Gastrocnemius medialis (tissue), 4 donors: Measurements from ENCODE around the gene IL24. TPM values are rescaled to one million over a fixed set of nuclear protein-coding genes. Genes with fewer than 3 reads are reported as not detected.

Source experiments
- ATAC-seq, 2 donors: fragments of 150-250 bp; one replicate each; pipeline ENCODE4 v1.9.1; 2016
- DNase-seq, 2 donors: peaks; one replicate each; pipeline ENCODE4 v3.0.0-alpha.2; 2019
- H3K27ac ChIP-seq, 4 donors: fragments of 200-600 bp; sonication (generic); 1 replicate in 1 of 4; 2 replicates in 3 of 4; pipeline ENCODE4 v1.5.1; 2016 to 2018; ENCODE audit warnings: mild to moderate bottlenecking in 2 of 4, moderate library complexity in 1 of 4
- H3K27me3 ChIP-seq, 3 donors: fragments of 200-600 bp; sonication (generic) in 2 of 3; 1 replicate in 1 of 3; 2 replicates in 2 of 3; pipeline versions ENCODE4 v1.5.1 to v1.6.0; 2016 to 2019; ENCODE audit warnings: mild to moderate bottlenecking in 1 of 3, moderate library complexity in 1 of 3
- H3K36me3 ChIP-seq, 2 donors: fragments of 200-600 bp; sonication (generic) in 1 of 2; one replicate each; pipeline ENCODE4 v1.5.1; 2017 to 2018
- H3K4me1 ChIP-seq, 2 donors: fragments of 200-600 bp; sonication (generic) in 1 of 2; one replicate each; pipeline ENCODE4 v1.5.1; 2016 to 2017; ENCODE audit warnings: mild to moderate bottlenecking in 2 of 2
- H3K4me3 ChIP-seq, 4 donors: fragments of 200-600 bp; sonication (generic) in 3 of 4; 1 replicate in 1 of 4; 2 replicates in 3 of 4; pipeline ENCODE4 v1.5.1; 2016 to 2019; ENCODE audit warnings: mild to moderate bottlenecking in 2 of 4
- H3K9me3 ChIP-seq, 3 donors: fragments of 200-600 bp; sonication (generic) in 2 of 3; 1 replicate in 1 of 3; 2 replicates in 2 of 3; pipeline ENCODE4 v1.5.1; 2016 to 2019
- CTCF ChIP-seq, 5 experiments: fragments of 450-650 bp in 3 of 5; fragments of 200-600 bp in 2 of 5; sonication (generic) in 2 of 5; IDR thresholded peaks in 4 of 5; conservative IDR thresholded peaks in 1 of 5; 1 replicate in 4 of 5; 2 replicates in 1 of 5; pipeline ENCODE4 v1.5.1; 2016 to 2019; ENCODE audit warnings: antibody characterized with exemption in 5 of 5, mild to moderate bottlenecking in 3 of 5, moderate library complexity in 3 of 5
- POLR2A ChIP-seq, 2 donors: fragments of 450-650 bp; IDR thresholded peaks; one replicate each; pipeline ENCODE4 v1.6.1; 2017; ENCODE audit warnings: antibody characterized with exemption in 2 of 2, mild to moderate bottlenecking in 2 of 2, moderate library complexity in 2 of 2
- in situ Hi-C, 4 donors: fragments of 200-750 bp; cut with MboI; loops; one replicate each; pipeline versions ENCODE4 v1.15.0 to v1.8.0; 2017; ENCODE audit warnings: low sequenced_read_pairs in 4 of 4
- intact Hi-C: fragments of 100-400 bp; cut with DNase I; formaldehyde crosslinking; loops from one replicate; pipeline ENCODE4 v1.15.1; 2023; ENCODE audit warnings: low total_unique reads
- total RNA-seq, 4 donors: library from RNA; depleted of rRNA; stranded (reverse); fragments of >200 nt; gene quantifications; one replicate each; pipeline versions ENCODE4 v1.1.0 to v1.2.3, GENCODE V29; 2016

The IL24 gene
- total RNA-seq, 4 donors from 2014 or later = not detected

DNA sequence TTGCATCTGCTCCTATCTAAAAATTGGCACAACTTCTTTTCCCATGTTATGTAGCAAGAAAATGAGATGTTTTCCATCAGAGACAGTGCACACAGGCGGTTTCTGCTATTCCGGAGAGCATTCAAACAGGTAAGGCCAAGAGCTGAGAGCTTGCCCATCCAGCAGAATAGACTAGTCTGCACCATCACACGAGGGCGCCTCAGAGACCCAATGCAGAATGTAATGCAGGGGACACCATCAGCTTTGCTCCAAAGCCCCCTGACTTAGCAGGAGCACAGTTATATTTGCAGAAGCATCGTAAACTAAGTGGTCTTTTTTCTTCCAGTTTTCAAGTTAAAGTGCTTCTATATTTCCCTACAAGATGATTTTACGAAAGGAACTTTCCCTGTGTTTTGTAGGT, 4.7 kb downstream of the IL24 start:
- intact Hi-C loops (no loop called here), in situ Hi-C loops (no loop called here)
- Histone ChIP-seq H3K27me3 (no peaks in the 10 kb centered on the region), H3K27ac (no peak overlapping the region), H3K36me3 (no peaks in the 10 kb centered on the region), H3K4me1 (peaks cover 18 to 22% of the 10 kb centered on the region in 2 donors), H3K4me3 (no peak overlapping the region), H3K9me3 (no peaks in the 10 kb centered on the region)
- TF ChIP-seq POLR2A (IDR thresholded peaks at IDR 0.05) (no peak), CTCF (IDR thresholded peaks at IDR 0.05 in 4 of 5, conservative IDR thresholded peaks at IDR 0.05 in 1 of 5) (no peak)
- ATAC-seq (no peak), DNase-seq (no peak)

GRCh38 chr1:206902702-206903101, 5.5 kb downstream of the IL24 start:
- H3K27me3 ChIP-seq = no peaks in the 10 kb centered on the region
- H3K4me1 ChIP-seq = peaks cover 22% of the 10 kb centered on the region in 2 donors
- intact Hi-C loops (no loop called here), in situ Hi-C loops (no loop called here)
- H3K9me3 ChIP-seq = no peaks in the 10 kb centered on the region
- H3K36me3 ChIP-seq = no peaks in the 10 kb centered on the region
- ATAC-seq = no peak
- DNase-seq = no peak
- H3K4me3 ChIP-seq = no peak overlapping the region
- TF ChIP-seq POLR2A (IDR thresholded peaks at IDR 0.05) = no peak
- no peak for TF ChIP-seq CTCF (IDR thresholded peaks at IDR 0.05 in 4 of 5, conservative IDR thresholded peaks at IDR 0.05 in 1 of 5)
- H3K27ac ChIP-seq = peak overlapping the region in 2 of 4 donors; percentile 59 to 73

DNA sequence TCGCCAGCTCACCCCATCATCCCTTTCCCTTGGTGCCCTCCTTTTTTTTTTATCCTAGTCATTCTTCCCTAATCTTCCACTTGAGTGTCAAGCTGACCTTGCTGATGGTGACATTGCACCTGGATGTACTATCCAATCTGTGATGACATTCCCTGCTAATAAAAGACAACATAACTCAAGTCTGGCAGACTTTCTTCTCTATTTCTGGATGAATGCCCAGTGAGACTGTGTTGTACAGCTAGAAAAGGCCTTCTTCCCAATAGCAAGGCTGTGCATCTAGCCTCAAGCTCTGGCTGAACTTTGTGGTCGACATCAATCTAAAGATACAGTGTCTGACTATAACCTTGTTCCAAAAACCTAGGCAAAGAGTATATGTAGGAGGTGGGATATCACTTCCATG, 6.4 kb downstream of the IL24 start:
- TF ChIP-seq POLR2A (IDR thresholded peaks at IDR 0.05) (no peak), CTCF (IDR thresholded peaks at IDR 0.05 in 4 of 5, conservative IDR thresholded peaks at IDR 0.05 in 1 of 5) (no peak)
- ATAC-seq (peak; percentile 83 to 85), DNase-seq (peak in 1 of 2 donors; percentile 37)
- Histone ChIP-seq H3K4me1 (peaks cover 18 to 20% of the 10 kb centered on the region in 2 donors), H3K9me3 (no peaks in the 10 kb centered on the region), H3K27me3 (no peaks in the 10 kb centered on the region), H3K36me3 (no peaks in the 10 kb centered on the region), H3K27ac (peak overlapping the region in 3 of 4 donors; percentile 43 to 73 (median 59)), H3K4me3 (no peak overlapping the region)
- intact Hi-C loops (no loop called here), in situ Hi-C loops (no loop called here)

DNA sequence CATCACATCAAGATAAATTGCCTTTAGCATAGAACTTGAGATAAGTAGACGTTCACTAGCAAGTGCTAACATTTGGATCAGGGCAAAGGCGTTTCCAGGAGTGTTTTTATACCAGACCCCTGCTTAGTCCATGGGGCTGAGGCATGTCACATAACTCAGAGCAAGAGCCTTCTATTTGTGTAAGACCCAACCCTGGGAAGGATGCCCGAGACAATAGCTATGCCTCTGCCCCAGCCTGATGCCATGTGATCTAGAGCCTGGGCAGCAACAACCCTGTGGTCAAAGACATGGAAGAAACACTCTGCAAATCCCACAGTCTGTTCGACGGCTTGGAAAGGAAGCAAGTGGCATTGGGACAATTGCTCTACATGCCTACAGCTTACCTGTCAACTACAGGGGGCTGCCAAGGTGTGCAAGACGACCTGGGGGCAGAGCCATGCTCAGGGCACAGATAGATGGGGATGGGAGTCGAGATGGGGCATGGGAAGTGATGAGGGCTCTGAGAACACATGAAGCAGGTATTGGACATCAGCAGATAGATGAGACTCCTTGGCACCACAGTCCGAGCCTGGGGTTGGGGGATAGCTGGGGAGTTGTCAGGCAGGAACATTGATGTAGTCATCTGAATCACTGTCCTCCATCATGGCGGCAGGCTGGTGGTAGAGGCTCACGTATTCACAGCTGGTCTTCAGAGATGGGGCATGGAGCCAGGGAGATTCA, 7.3 kb downstream of the IL24 start:
- H3K9me3 ChIP-seq = no peaks in the 10 kb centered on the region
- no peak overlapping the region for H3K4me3 ChIP-seq
- no peak for DNase-seq
- H3K4me1 ChIP-seq = peaks cover 17 to 25% of the 10 kb centered on the region in 2 donors
- intact Hi-C loops (loop anchor here (5.0 kb wide), 3 partner anchors 148 to 908 kb away; partner anchors contain the start of genes PFKFB2 and YOD1), in situ Hi-C loops (no loop called here)
- H3K36me3 ChIP-seq = no peaks in the 10 kb centered on the region
- peaks cover 0 to 4% (median 0%) of the 10 kb centered on the region in 3 donors for H3K27me3 ChIP-seq
- no peak for ATAC-seq
- peak overlapping the region in 3 of 4 donors; percentile 30 to 73 (median 59) for H3K27ac ChIP-seq
- no peak for TF ChIP-seq CTCF (IDR thresholded peaks at IDR 0.05 in 4 of 5, conservative IDR thresholded peaks at IDR 0.05 in 1 of 5)
- no peak for TF ChIP-seq POLR2A (IDR thresholded peaks at IDR 0.05)
